A549 (cell line): ENCODE measurements around the gene C11orf86. TPM values are rescaled to one million over a fixed set of nuclear protein-coding genes. Genes with fewer than 3 reads are reported as not detected.

Experiments
- ATAC-seq, 2 experiments: fragments of 200-7000 bp in 1 of 2; fragments of >200 bp in 1 of 2; cut with Nextera tagmentation in 1 of 2; cut with Tn5 transposase in 1 of 2; 3 replicates each; pipeline versions ENCODE4 v1.8.0 to v1.9.1; 2018 to 2020; ENCODE audit warnings: mild to moderate bottlenecking in 1 of 2, moderate library complexity in 1 of 2
- CTCF ChIA-PET: fragments of 300-600 bp; sonication (Branson Sonifier 250); formaldehyde crosslinking; extraction: SDS; loops from one replicate; lab custom pipeline; 2021; ENCODE audit warnings: antibody characterized with exemption, inconsistent platforms; lab: Yijun Ruan, JAX
- POLR2A ChIA-PET: fragments of 350-600 bp; formaldehyde crosslinking; extraction: SDS; loops from one replicate; lab custom pipeline; 2021; ENCODE audit warnings: antibody characterized with exemption, inconsistent platforms; lab: Yijun Ruan, JAX
- DNase-seq, 2 experiments: peaks; one replicate each; pipeline versions ENCODE4 v3.0.0 to v3.0.0-alpha.2; 2011 to 2016; ENCODE audit warnings: low read depth in 1 of 2, low spot score in 1 of 2
- FAIRE-seq: peaks from 2 replicates; lab custom pipeline; 2011; peaks lifted over from hg19 to GRCh38; lab: Jason Lieb, UNC
- H3K27ac ChIP-seq, 2 experiments: fragments of >200 bp; sonication (Bioruptor Twin); formaldehyde crosslinking; 3 replicates each; pipeline ENCODE4 v1.5.1; 2016 to 2017
- H3K4me1 ChIP-seq: fragments of >200 bp; sonication (Bioruptor Twin); formaldehyde crosslinking; 3 replicates; pipeline ENCODE4 v1.6.1; 2016
- H3K4me2 ChIP-seq: fragments of >200 bp; sonication (Bioruptor Twin); formaldehyde crosslinking; 3 replicates; pipeline ENCODE4 v1.6.1; 2016
- H3K4me3 ChIP-seq: fragments of >200 bp; sonication (Bioruptor Twin); formaldehyde crosslinking; 3 replicates; pipeline ENCODE4 v1.5.1; 2016
- H3K9me3 ChIP-seq: fragments of >200 bp; sonication (Bioruptor Twin); formaldehyde crosslinking; 3 replicates; pipeline ENCODE4 v1.6.1; 2016
- BHLHE40 ChIP-seq: IDR thresholded peaks from 2 replicates; pipeline ENCODE4 v1.6.1; 2012; ENCODE audit warnings: low read depth, low read length, inconsistent platforms
- CHD4 ChIP-seq: fragments of 200-600 bp; sonication (generic); IDR thresholded peaks from 2 replicates; pipeline ENCODE4 v1.6.1; 2016; ENCODE audit warnings: antibody characterized with exemption, mild to moderate bottlenecking, borderline replicate concordance
- EP300 ChIP-seq, 2 experiments: fragments of >200 bp; sonication (Bioruptor Twin); formaldehyde crosslinking; IDR thresholded peaks; 2 replicates in 1 of 2; 3 replicates in 1 of 2; pipeline ENCODE4 v1.6.1; 2016 to 2017
- ESRRA ChIP-seq: fragments of 150-350 bp; IDR thresholded peaks from 2 replicates; pipeline ENCODE4 v1.6.1; 2014; ENCODE audit warnings: mild to moderate bottlenecking, low read length, borderline replicate concordance
- FOSB ChIP-seq: fragments of 250-450 bp; sonication (Bioruptor Pico); IDR thresholded peaks from 2 replicates; pipeline ENCODE4 v1.5.0; 2020; ENCODE audit warnings: mild to moderate bottlenecking, moderate library complexity
- FOSL2 ChIP-seq, 2 experiments: fragments of 450-650 bp in 1 of 2; fragments of >200 bp in 1 of 2; sonication (Bioruptor Twin) in 1 of 2; formaldehyde crosslinking; IDR thresholded peaks; 2 replicates each; pipeline versions ENCODE4 v1.5.0 to v1.6.1; 2016 to 2020; ENCODE audit warnings: mild to moderate bottlenecking in 1 of 2, moderate library complexity in 1 of 2
- FOXS1 ChIP-seq: fragments of 250-450 bp; sonication (Bioruptor Pico); IDR thresholded peaks from 2 replicates; pipeline ENCODE4 v1.5.0; 2020; ENCODE audit warnings: mild to moderate bottlenecking, moderate library complexity
- HOXA7 ChIP-seq: fragments of 250-450 bp; sonication (Bioruptor Pico); IDR thresholded peaks from 2 replicates; pipeline ENCODE4 v1.5.0; 2020; ENCODE audit warnings: mild to moderate bottlenecking, moderate library complexity
- HOXB13 ChIP-seq: fragments of 250-450 bp; sonication (Bioruptor Pico); IDR thresholded peaks from 2 replicates; pipeline ENCODE4 v1.5.0; 2020; ENCODE audit warnings: low read depth, mild to moderate bottlenecking, moderate library complexity
- HOXB5 ChIP-seq: fragments of 250-450 bp; sonication (Bioruptor Pico); IDR thresholded peaks from 2 replicates; pipeline ENCODE4 v1.5.0; 2020; ENCODE audit warnings: mild to moderate bottlenecking, moderate library complexity
- JUN ChIP-seq, 2 experiments: fragments of >200 bp; sonication (Bioruptor Twin); formaldehyde crosslinking; IDR thresholded peaks; 2 replicates in 1 of 2; 3 replicates in 1 of 2; pipeline ENCODE4 v1.6.1; 2016 to 2017
- KDM1A ChIP-seq: fragments of 200-600 bp; sonication (generic); IDR thresholded peaks from 2 replicates; pipeline ENCODE4 v1.6.1; 2016; ENCODE audit warnings: low read depth, mild to moderate bottlenecking
- KDM5A ChIP-seq: fragments of 200-600 bp; sonication (generic); IDR thresholded peaks from 2 replicates; pipeline ENCODE4 v1.6.1; 2016; ENCODE audit warnings: antibody characterized with exemption, mild to moderate bottlenecking
- MAZ ChIP-seq: fragments of 150-350 bp; IDR thresholded peaks from 2 replicates; pipeline ENCODE4 v1.6.1; 2014; ENCODE audit warnings: antibody characterized with exemption, low read depth, low read length, borderline replicate concordance
- NFE2L2 ChIP-seq: fragments of 150-350 bp; conservative IDR thresholded peaks from 2 replicates; pipeline ENCODE4 v1.6.1; 2014; ENCODE audit warnings: low read length
- NPAS2 ChIP-seq: fragments of 250-450 bp; sonication (Bioruptor Pico); IDR thresholded peaks from 2 replicates; pipeline ENCODE4 v1.8.0; 2022; ENCODE audit warnings: mild to moderate bottlenecking, moderate library complexity, borderline replicate concordance
- NR3C1 ChIP-seq: fragments of >200 bp; sonication (Bioruptor Twin); formaldehyde crosslinking; IDR thresholded peaks from 3 replicates; pipeline ENCODE4 v1.6.1; 2017
- POLR2AphosphoS2 ChIP-seq: conservative IDR thresholded peaks from 2 replicates; pipeline ENCODE4 v1.6.1; 2012; ENCODE audit warnings: low read length, improper control_type of control experiment, inconsistent platforms
- RAD21 ChIP-seq, 2 experiments: fragments of >200 bp in 1 of 2; sonication (Bioruptor Twin) in 1 of 2; formaldehyde crosslinking in 1 of 2; IDR thresholded peaks in 1 of 2; conservative IDR thresholded peaks in 1 of 2; 2 replicates in 1 of 2; 3 replicates in 1 of 2; pipeline ENCODE4 v1.6.1; 2012 to 2018; ENCODE audit warnings: inconsistent platforms in 1 of 2
- RARB ChIP-seq: fragments of 250-450 bp; sonication (Bioruptor Pico); IDR thresholded peaks from 2 replicates; pipeline ENCODE4 v1.8.0; 2021; ENCODE audit warnings: mild to moderate bottlenecking, moderate library complexity
- RFX5 ChIP-seq: fragments of 450-650 bp; IDR thresholded peaks from 2 replicates; pipeline ENCODE4 v1.7.1; 2014; ENCODE audit warnings: antibody characterized with exemption, mild to moderate bottlenecking, moderate library complexity
- RNF2 ChIP-seq: fragments of 200-600 bp; sonication (generic); IDR thresholded peaks from 2 replicates; pipeline ENCODE4 v1.6.1; 2016; ENCODE audit warnings: low read depth, mild to moderate bottlenecking, antibody characterized with exemption, moderate library complexity, borderline replicate concordance
- TP53 ChIP-seq: fragments of 250-450 bp; sonication (Bioruptor Pico); IDR thresholded peaks from 2 replicates; pipeline ENCODE4 v1.5.0; 2021; ENCODE audit warnings: mild to moderate bottlenecking, moderate library complexity
- ZC3H11A ChIP-seq: fragments of 450-650 bp; IDR thresholded peaks from 2 replicates; pipeline ENCODE4 v1.6.1; 2014; ENCODE audit warnings: antibody characterized with exemption, mild to moderate bottlenecking
- ZFP36 ChIP-seq: fragments of 450-650 bp; IDR thresholded peaks from 2 replicates; pipeline ENCODE4 v1.6.1; 2014; ENCODE audit warnings: borderline replicate concordance; ENCODE audit not compliant: partially characterized antibody
- ZSCAN20 ChIP-seq: fragments of 250-450 bp; sonication (Bioruptor Pico); IDR thresholded peaks from 2 replicates; pipeline ENCODE4 v1.8.0; 2022; ENCODE audit warnings: mild to moderate bottlenecking, moderate library complexity
- WGBS: methylation state at CpG from one replicate; pipeline ENCODE4 v1.1.6; 2017; ENCODE audit errors: missing lambda C conversion rate; 5-methylcytosine and 5-hydroxymethylcytosine counted together
- polyA plus RNA-seq, 4 experiments: library from polyadenylated mRNA; depleted of rRNA in 3 of 4; stranded (reverse); fragments of >200 nt; fragmentation: RNase III in 1 of 4; extraction: RNeasy Plus Mini Kit Qiagen cat#74134 plus additional on column Dnase treatment in 1 of 4; gene quantifications; 2 replicates in 3 of 4; 3 replicates in 1 of 4; pipeline ENCODE4 v1.2.3, GENCODE V29; 2011 to 2017
- TF ChIP-seq, protein P1 (sequence below): fragments of 150-350 bp; IDR thresholded peaks from 2 replicates; pipeline ENCODE4 v1.6.1; 2014; ENCODE audit warnings: low read depth, mild to moderate bottlenecking, low read length
- TF ChIP-seq, protein P2 (sequence below): fragments of >200 bp; sonication (Bioruptor Twin); formaldehyde crosslinking; IDR thresholded peaks from 3 replicates; pipeline ENCODE4 v1.5.1; 2016
- TF ChIP-seq, protein P3 (sequence below): fragments of 200-600 bp; sonication (generic); IDR thresholded peaks from 2 replicates; pipeline ENCODE4 v1.6.1; 2016; ENCODE audit warnings: antibody characterized with exemption, mild to moderate bottlenecking, moderate library complexity
- TF ChIP-seq, protein P4 (sequence below): IDR thresholded peaks from 2 replicates; pipeline ENCODE4 v1.6.1; 2012
- TF ChIP-seq, protein P5 (sequence below): fragments of 250-450 bp; sonication (Bioruptor Pico); IDR thresholded peaks from 2 replicates; pipeline ENCODE4 v1.5.0; 2021; ENCODE audit warnings: mild to moderate bottlenecking, moderate library complexity, borderline replicate concordance

Gene C11orf86
- polyA plus RNA-seq, 2 of the 4 experiments (the other 2 are of a cell fraction) = 9.3 to 56.4 TPM

DNA sequence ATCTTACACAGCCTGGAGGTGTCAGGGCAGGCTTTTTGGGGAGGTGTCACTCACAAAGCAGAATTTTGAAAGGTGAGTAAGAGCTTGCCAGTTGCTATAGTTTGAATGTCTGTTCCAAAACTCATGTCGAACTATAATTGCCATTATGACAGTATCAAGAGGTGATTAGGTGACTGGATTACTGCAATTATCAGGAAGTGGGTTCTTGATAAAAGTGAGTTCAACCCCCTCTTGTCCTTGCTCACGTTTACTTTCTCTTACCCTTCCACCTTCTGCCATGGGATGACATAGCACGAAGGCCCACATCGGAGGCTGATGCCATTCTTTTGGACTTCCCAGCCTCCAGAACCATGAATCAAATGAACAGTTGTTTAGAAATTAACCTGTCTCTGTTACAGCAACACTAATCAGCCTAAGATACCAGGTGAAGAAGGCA lies 4.7 kb upstream of the C11orf86 start:
- Histone ChIP-seq H3K4me3 (no peak overlapping the region), H3K27ac (peak overlapping the region; percentile 95 to 99), H3K9me3 (no peaks in the 10 kb centered on the region), H3K4me1 (peaks cover 90% of the 10 kb centered on the region), H3K4me2 (peak overlapping the region; percentile 69)
- 2% methylated on average over 4 of the region's 4 CpGs for WGBS
- ATAC-seq = peak; percentile 21 to 26; a peak in 4 of 6 replicates
- ChIA-PET POLR2A (interaction anchor here (0.5 to 2.2 kb wide), 5 partner anchors 12 to 127 kb away, joined by 3 to 7 read pairs (median 4); partner anchors contain the start of genes PC and RCE1), CTCF (interaction anchor here (0.6 to 2.4 kb wide), 11 partner anchors 9 to 103 kb away, joined by 3 to 12 read pairs (median 4); partner anchors contain the start of gene SYT12)
- DNase-seq = no peak
- no peak for FAIRE-seq
- TF ChIP-seq NR3C1 (no peak), FOXS1 (CRISPR knock-in tag) (no peak), RNF2 (no peak), CHD4 (no peak), RARB (CRISPR knock-in tag) (no peak), ZSCAN20 (CRISPR knock-in tag) (0 out of 2 replicates have a peak, but pooled peaks have one; percentile 42), RFX5 (no peak), RAD21 (conservative IDR thresholded peaks at IDR 0.05 in 1 of 2, IDR thresholded peaks at IDR 0.05 in 1 of 2) (no peak), NFE2L2 (no peak; the same call in 1 of the 2 replicates), ESRRA (no peak), NPAS2 (CRISPR knock-in tag) (no peak), KDM1A (no peak), HOXB5 (CRISPR knock-in tag) (peak; percentile 65; the same call in 1 of the 2 replicates), HOXA7 (CRISPR knock-in tag) (peak; percentile 19; the same call in 1 of the 2 replicates), FOSL2 (IDR thresholded peaks at IDR 0.05) (no peak), FOSL2 (CRISPR knock-in tag; IDR thresholded peaks at IDR 0.05) (no peak), TP53 (CRISPR knock-in tag) (0 out of 2 replicates have a peak, but pooled peaks have one; percentile 57), ZC3H11A (no peak), JUN (IDR thresholded peaks at IDR 0.05) (no peak), HOXB13 (CRISPR knock-in tag) (no peak; the same call in 1 of the 2 replicates), MAZ (no peak), KDM5A (no peak), ZFP36 (no peak), BHLHE40 (no peak), EP300 (IDR thresholded peaks at IDR 0.05) (no peak), FOSB (CRISPR knock-in tag) (no peak), POLR2AphosphoS2 (no peak)
- TF ChIP-seq, protein P1, sequence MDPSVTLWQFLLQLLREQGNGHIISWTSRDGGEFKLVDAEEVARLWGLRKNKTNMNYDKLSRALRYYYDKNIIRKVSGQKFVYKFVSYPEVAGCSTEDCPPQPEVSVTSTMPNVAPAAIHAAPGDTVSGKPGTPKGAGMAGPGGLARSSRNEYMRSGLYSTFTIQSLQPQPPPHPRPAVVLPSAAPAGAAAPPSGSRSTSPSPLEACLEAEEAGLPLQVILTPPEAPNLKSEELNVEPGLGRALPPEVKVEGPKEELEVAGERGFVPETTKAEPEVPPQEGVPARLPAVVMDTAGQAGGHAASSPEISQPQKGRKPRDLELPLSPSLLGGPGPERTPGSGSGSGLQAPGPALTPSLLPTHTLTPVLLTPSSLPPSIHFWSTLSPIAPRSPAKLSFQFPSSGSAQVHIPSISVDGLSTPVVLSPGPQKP = no peak
- TF ChIP-seq, protein P2, sequence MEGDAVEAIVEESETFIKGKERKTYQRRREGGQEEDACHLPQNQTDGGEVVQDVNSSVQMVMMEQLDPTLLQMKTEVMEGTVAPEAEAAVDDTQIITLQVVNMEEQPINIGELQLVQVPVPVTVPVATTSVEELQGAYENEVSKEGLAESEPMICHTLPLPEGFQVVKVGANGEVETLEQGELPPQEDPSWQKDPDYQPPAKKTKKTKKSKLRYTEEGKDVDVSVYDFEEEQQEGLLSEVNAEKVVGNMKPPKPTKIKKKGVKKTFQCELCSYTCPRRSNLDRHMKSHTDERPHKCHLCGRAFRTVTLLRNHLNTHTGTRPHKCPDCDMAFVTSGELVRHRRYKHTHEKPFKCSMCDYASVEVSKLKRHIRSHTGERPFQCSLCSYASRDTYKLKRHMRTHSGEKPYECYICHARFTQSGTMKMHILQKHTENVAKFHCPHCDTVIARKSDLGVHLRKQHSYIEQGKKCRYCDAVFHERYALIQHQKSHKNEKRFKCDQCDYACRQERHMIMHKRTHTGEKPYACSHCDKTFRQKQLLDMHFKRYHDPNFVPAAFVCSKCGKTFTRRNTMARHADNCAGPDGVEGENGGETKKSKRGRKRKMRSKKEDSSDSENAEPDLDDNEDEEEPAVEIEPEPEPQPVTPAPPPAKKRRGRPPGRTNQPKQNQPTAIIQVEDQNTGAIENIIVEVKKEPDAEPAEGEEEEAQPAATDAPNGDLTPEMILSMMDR = no peak
- TF ChIP-seq, protein P3, sequence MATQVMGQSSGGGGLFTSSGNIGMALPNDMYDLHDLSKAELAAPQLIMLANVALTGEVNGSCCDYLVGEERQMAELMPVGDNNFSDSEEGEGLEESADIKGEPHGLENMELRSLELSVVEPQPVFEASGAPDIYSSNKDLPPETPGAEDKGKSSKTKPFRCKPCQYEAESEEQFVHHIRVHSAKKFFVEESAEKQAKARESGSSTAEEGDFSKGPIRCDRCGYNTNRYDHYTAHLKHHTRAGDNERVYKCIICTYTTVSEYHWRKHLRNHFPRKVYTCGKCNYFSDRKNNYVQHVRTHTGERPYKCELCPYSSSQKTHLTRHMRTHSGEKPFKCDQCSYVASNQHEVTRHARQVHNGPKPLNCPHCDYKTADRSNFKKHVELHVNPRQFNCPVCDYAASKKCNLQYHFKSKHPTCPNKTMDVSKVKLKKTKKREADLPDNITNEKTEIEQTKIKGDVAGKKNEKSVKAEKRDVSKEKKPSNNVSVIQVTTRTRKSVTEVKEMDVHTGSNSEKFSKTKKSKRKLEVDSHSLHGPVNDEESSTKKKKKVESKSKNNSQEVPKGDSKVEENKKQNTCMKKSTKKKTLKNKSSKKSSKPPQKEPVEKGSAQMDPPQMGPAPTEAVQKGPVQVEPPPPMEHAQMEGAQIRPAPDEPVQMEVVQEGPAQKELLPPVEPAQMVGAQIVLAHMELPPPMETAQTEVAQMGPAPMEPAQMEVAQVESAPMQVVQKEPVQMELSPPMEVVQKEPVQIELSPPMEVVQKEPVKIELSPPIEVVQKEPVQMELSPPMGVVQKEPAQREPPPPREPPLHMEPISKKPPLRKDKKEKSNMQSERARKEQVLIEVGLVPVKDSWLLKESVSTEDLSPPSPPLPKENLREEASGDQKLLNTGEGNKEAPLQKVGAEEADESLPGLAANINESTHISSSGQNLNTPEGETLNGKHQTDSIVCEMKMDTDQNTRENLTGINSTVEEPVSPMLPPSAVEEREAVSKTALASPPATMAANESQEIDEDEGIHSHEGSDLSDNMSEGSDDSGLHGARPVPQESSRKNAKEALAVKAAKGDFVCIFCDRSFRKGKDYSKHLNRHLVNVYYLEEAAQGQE = no peak
- TF ChIP-seq, protein P4, sequence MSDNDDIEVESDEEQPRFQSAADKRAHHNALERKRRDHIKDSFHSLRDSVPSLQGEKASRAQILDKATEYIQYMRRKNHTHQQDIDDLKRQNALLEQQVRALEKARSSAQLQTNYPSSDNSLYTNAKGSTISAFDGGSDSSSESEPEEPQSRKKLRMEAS = no peak
- TF ChIP-seq, protein P5, sequence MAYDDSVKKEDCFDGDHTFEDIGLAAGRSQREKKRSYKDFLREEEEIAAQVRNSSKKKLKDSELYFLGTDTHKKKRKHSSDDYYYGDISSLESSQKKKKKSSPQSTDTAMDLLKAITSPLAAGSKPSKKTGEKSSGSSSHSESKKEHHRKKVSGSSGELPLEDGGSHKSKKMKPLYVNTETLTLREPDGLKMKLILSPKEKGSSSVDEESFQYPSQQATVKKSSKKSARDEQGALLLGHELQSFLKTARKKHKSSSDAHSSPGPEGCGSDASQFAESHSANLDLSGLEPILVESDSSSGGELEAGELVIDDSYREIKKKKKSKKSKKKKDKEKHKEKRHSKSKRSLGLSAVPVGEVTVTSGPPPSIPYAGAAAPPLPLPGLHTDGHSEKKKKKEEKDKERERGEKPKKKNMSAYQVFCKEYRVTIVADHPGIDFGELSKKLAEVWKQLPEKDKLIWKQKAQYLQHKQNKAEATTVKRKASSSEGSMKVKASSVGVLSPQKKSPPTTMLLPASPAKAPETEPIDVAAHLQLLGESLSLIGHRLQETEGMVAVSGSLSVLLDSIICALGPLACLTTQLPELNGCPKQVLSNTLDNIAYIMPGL (CRISPR knock-in tag) = no peak
